Endometrium (tissue), 2 donors: Measurements from ENCODE around the gene BTRC.

Experiments used
- FAIRE-seq: peaks from 2 replicates; lab custom pipeline; 2012; peaks lifted over from hg19 to GRCh38; lab: Jason Lieb, UNC
- donor health status: control.
- donor health status: control.

BTRC gene

GRCh38 chr10:101569622-101570427, 215.9 kb downstream of the BTRC start:
- FAIRE-seq = no peak

GRCh38 chr10:101570428-101571270, 216.7 kb downstream of the BTRC start:
- FAIRE-seq = no peak

GRCh38 chr10:101571271-101571925, 217.4 kb downstream of the BTRC start:
- FAIRE-seq = no peak

- no peak for FAIRE-seq
These were observed 218.2 kb downstream of the BTRC start for GRCh38 chr10:101572126-101572525.

GRCh38 chr10:101572785-101573184, 218.8 kb downstream of the BTRC start:
- no peak for FAIRE-seq

- no peak for FAIRE-seq
These were observed 220.2 kb downstream of the BTRC start for GRCh38 chr10:101573885-101574753.

- FAIRE-seq = no peak
These were observed 221.1 kb downstream of the BTRC start for GRCh38 chr10:101575091-101575490.

- FAIRE-seq = no peak
These were observed 221.7 kb downstream of the BTRC start for GRCh38 chr10:101575580-101576210.

- FAIRE-seq = no peak
These were observed 222.4 kb downstream of the BTRC start for GRCh38 chr10:101576211-101576863.

- no peak for FAIRE-seq
These were observed 223.3 kb downstream of the BTRC start for GRCh38 chr10:101577121-101577871.

GRCh38 chr10:101578192-101578591, 224.2 kb downstream of the BTRC start:
- no peak for FAIRE-seq

GRCh38 chr10:101578803-101579515, 225.0 kb downstream of the BTRC start:
- no peak for FAIRE-seq

GRCh38 chr10:101579516-101579870, 225.5 kb downstream of the BTRC start:
- FAIRE-seq = no peak

GRCh38 chr10:101580486-101581399, 226.8 kb downstream of the BTRC start:
- no peak for FAIRE-seq

GRCh38 chr10:101585841-101586240, 231.9 kb downstream of the BTRC start:
- no peak for FAIRE-seq

GRCh38 chr10:101587725-101588653, 234.0 kb downstream of the BTRC start, which contains the start of the genes DPCD and POLL:
Gene DPCD, plus strand, starts transcription at chr10:101588321. Its CDS starts 16 bp downstream, at chr10:101588337.
Gene POLL, minus strand, starts transcription at chr10:101588257. Its CDS starts 897 bp downstream, at chr10:101587360.
- FAIRE-seq = peak; percentile 31

- no peak for FAIRE-seq
These were observed 234.9 kb downstream of the BTRC start for GRCh38 chr10:101588879-101589278.
